HepG2 (cell line): ENCODE data around the gene PFN1. TPM values are rescaled to one million over a fixed set of nuclear protein-coding genes. Genes with fewer than 3 reads are reported as not detected.

Experiments used
- BRD4 ChIP-seq: sonication (generic); formaldehyde crosslinking; IDR thresholded peaks from 2 replicates; pipeline ENCODE4 v1.4.0; 2020; ENCODE audit warnings: missing genetic modification reagents
- CHD2 ChIP-seq: IDR thresholded peaks from 2 replicates; pipeline ENCODE4 v1.6.1; 2011; ENCODE audit warnings: low read depth, low read length, improper control_type of control experiment
- DPF2 ChIP-seq: sonication (generic); formaldehyde crosslinking; IDR thresholded peaks from 2 replicates; pipeline ENCODE4 v1.4.0; 2020; ENCODE audit warnings: mild to moderate bottlenecking, low read depth, missing genetic modification reagents, borderline replicate concordance
- DR1 ChIP-seq: sonication (generic); formaldehyde crosslinking; IDR thresholded peaks from 2 replicates; pipeline ENCODE4 v1.8.0; 2021; ENCODE audit warnings: mild to moderate bottlenecking, missing genetic modification reagents, inconsistent platforms
- DRAP1 ChIP-seq: IDR thresholded peaks from 2 replicates; pipeline ENCODE4 v1.6.1; 2016; ENCODE audit warnings: missing genetic modification reagents, missing compliant biosample characterization
- GATA4 ChIP-seq: sonication (generic); IDR thresholded peaks from 2 replicates; pipeline ENCODE4 v1.6.1; 2016; ENCODE audit warnings: antibody characterized with exemption, low read depth, borderline replicate concordance
- GTF3A ChIP-seq: sonication (generic); formaldehyde crosslinking; conservative IDR thresholded peaks from 2 replicates; pipeline ENCODE4 v1.4.0; 2020; ENCODE audit warnings: mild to moderate bottlenecking, missing genetic modification reagents
- KAT7 ChIP-seq: IDR thresholded peaks from 2 replicates; pipeline ENCODE4 v1.6.1; 2018; ENCODE audit warnings: borderline replicate concordance, missing compliant biosample characterization
- NFE2L1 ChIP-seq: sonication (generic); formaldehyde crosslinking; IDR thresholded peaks from 2 replicates; pipeline ENCODE4 v1.4.0; 2020; ENCODE audit warnings: missing genetic modification reagents, mild to moderate bottlenecking, borderline replicate concordance
- PRMT3 ChIP-seq: sonication (generic); formaldehyde crosslinking; IDR thresholded peaks from 2 replicates; pipeline ENCODE4 v1.8.1; 2022; ENCODE audit warnings: low read depth, mild to moderate bottlenecking, moderate library complexity, missing genetic modification reagents, borderline replicate concordance
- SAP130 ChIP-seq: IDR thresholded peaks from 2 replicates; pipeline ENCODE4 v1.6.1; 2016; ENCODE audit warnings: low read depth
- SMAD3 ChIP-seq: sonication (generic); formaldehyde crosslinking; IDR thresholded peaks from 2 replicates; pipeline ENCODE4 v1.4.0; 2020; ENCODE audit warnings: missing genetic modification reagents
- SMYD3 ChIP-seq: sonication (generic); formaldehyde crosslinking; IDR thresholded peaks from 2 replicates; pipeline ENCODE4 v1.8.1; 2023; ENCODE audit warnings: mild to moderate bottlenecking, missing genetic modification reagents
- SNAPC2 ChIP-seq: sonication (generic); formaldehyde crosslinking; IDR thresholded peaks from 2 replicates; pipeline ENCODE4 v1.8.1; 2022; ENCODE audit warnings: mild to moderate bottlenecking, missing genetic modification reagents
- TRAFD1 ChIP-seq: sonication (generic); formaldehyde crosslinking; IDR thresholded peaks from 2 replicates; pipeline ENCODE4 v1.5.1; 2020; ENCODE audit warnings: missing genetic modification reagents, mild to moderate bottlenecking, borderline replicate concordance
- ZBTB8A ChIP-seq: sonication (generic); formaldehyde crosslinking; IDR thresholded peaks from 2 replicates; pipeline ENCODE4 v1.4.0; 2020; ENCODE audit warnings: mild to moderate bottlenecking, low read depth, missing genetic modification reagents, borderline replicate concordance
- ZFP36L2 ChIP-seq: sonication (generic); formaldehyde crosslinking; IDR thresholded peaks from 2 replicates; pipeline ENCODE4 v1.4.0; 2020; ENCODE audit warnings: missing genetic modification reagents
- ZFP90 ChIP-seq: sonication (generic); formaldehyde crosslinking; IDR thresholded peaks from 2 replicates; pipeline ENCODE4 v1.8.0; 2022; ENCODE audit warnings: missing genetic modification reagents, mild to moderate bottlenecking, inconsistent platforms, borderline replicate concordance
- ZNF609 ChIP-seq: sonication (generic); formaldehyde crosslinking; IDR thresholded peaks from 2 replicates; pipeline ENCODE4 v1.4.0; 2020; ENCODE audit warnings: mild to moderate bottlenecking, missing genetic modification reagents, borderline replicate concordance
- ZNF629 ChIP-seq: sonication (generic); formaldehyde crosslinking; conservative IDR thresholded peaks from 2 replicates; pipeline ENCODE4 v1.5.0; 2020; ENCODE audit warnings: missing genetic modification reagents
- ZNF672 ChIP-seq: sonication (generic); formaldehyde crosslinking; IDR thresholded peaks from 2 replicates; pipeline ENCODE4 v1.8.1; 2022; ENCODE audit warnings: missing genetic modification reagents
- ZNF691 ChIP-seq: sonication (generic); formaldehyde crosslinking; IDR thresholded peaks from 2 replicates; pipeline ENCODE4 v1.4.0; 2020; ENCODE audit warnings: missing genetic modification reagents, low read depth, mild to moderate bottlenecking, borderline replicate concordance
- polyA plus RNA-seq, 8 experiments: library from polyadenylated mRNA; depleted of rRNA in 3 of 8; stranded (reverse) in 7 of 8; unstranded in 1 of 8; fragments of >200 nt; fragmentation: Illumina TruSeq in 4 of 8; extraction: Trizol in 4 of 8; gene quantifications; 2 replicates each; pipeline versions ENCODE4 v1.2.1 to v1.2.3, GENCODE V29; 2011 to 2016; ENCODE audit warnings: low read depth in 4 of 8, missing spikeins in 1 of 8, mixed read lengths in 1 of 8; ENCODE audit not compliant: insufficient read depth in 1 of 8
- total RNA-seq, 5 experiments: library from RNA; depleted of rRNA; stranded (reverse); fragments of >200 nt; fragmentation: Illumina TruSeq; extraction: Trizol; gene quantifications; 2 replicates each; pipeline ENCODE4 v1.2.3, GENCODE V29; 2016; ENCODE audit warnings: low read depth in 1 of 5

Gene PFN1
- total and polyA plus RNA-seq, 2 of the 13 experiments (the other 11 are each of a cell fraction or from before 2014, with no cell fraction given) = 494 to 613 TPM

- no peak for TF ChIP-seq TRAFD1 (CRISPR knock-in tag)
- TF ChIP-seq ZNF609 (CRISPR knock-in tag) = 0 out of 2 replicates have a peak, but pooled peaks have one; percentile 53
- TF ChIP-seq NFE2L1 (CRISPR knock-in tag) = no peak
- TF ChIP-seq GATA4 = no peak
- no peak for TF ChIP-seq PRMT3 (CRISPR knock-in tag)
- no peak for TF ChIP-seq BRD4 (CRISPR knock-in tag)
- TF ChIP-seq ZFP36L2 = no peak
- TF ChIP-seq DRAP1 = peak; percentile 11; the same call in 1 of the 2 replicates
- no peak for TF ChIP-seq ZNF629 (CRISPR knock-in tag)
- TF ChIP-seq SAP130 (CRISPR knock-in tag) = no peak
- no peak for TF ChIP-seq ZBTB8A
- TF ChIP-seq DR1 = 0 out of 2 replicates have a peak, but pooled peaks have one; percentile 36
- no peak; the same call in 1 of the 2 replicates for TF ChIP-seq KAT7 (CRISPR knock-in tag)
- no peak for TF ChIP-seq ZNF672
- TF ChIP-seq SNAPC2 (CRISPR knock-in tag) = no peak
- TF ChIP-seq CHD2 = no peak
- TF ChIP-seq ZNF691 = peak; percentile 51; the same call in 1 of the 2 replicates
- TF ChIP-seq SMYD3 (CRISPR knock-in tag) = no peak
- TF ChIP-seq ZFP90 (CRISPR knock-in tag) = peak; percentile 88
- no peak for TF ChIP-seq DPF2
- TF ChIP-seq SMAD3 (CRISPR knock-in tag) = peak; percentile 51; the same call in 1 of the 2 replicates
- no peak; the same call in 1 of the 2 replicates for TF ChIP-seq GTF3A
Observed at GRCh38 chr17:4968486-4969046, 20.2 kb upstream of the PFN1 start (continued).
